ENCODE results near the gene SVEP1.

Gene SVEP1

DNA sequence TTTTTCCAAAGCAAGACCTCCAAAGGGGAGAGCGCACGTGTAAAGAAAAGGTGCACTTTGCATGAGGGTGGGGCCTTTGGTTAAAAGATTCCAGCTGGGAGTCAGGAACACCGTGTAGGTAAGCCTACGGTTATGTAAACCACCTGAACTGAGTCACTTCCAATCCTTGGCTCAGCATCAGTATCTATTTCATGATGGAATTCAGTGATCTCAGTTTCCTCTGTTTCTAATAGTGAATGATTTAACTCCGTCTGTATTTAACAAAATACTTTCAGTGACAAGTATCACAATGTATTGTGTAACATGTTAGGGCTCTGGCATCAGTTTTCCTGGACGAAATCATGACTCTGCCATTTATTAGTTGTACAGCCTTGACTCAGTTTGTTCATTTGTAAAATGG, 1.3 kb upstream of the SVEP1 start:
- Histone ChIP-seq H3K4ac (ENCODE audit: low read length) (no peak overlapping the region), H4K91ac (ENCODE audit: low read depth, low read length, poor library complexity) (no peak overlapping the region), H2BK15ac (ENCODE audit: low read length) (no peak overlapping the region), H3K9me3 (replicated peaks in 1 of 2; ENCODE audit: control insufficient read depth in 2 of 2, insufficient read depth in 1 of 2, low read depth in 1 of 2, low read length in 2 of 2) (peaks cover 0 to 4% of the 10 kb centered on the region in 2 donors), H3K27ac (replicated peaks; ENCODE audit: low read length) (no peak overlapping the region), H3K4me3 (ENCODE audit: low read length in 2 of 2) (no peak overlapping the region), H2AK5ac (ENCODE audit: low read depth, low read length) (no peak overlapping the region), H2BK120ac (ENCODE audit: low read depth, low read length) (no peak overlapping the region), H2BK12ac (ENCODE audit: low read length) (no peak overlapping the region), H3K9ac (ENCODE audit: low read depth, low read length, poor library complexity) (no peak overlapping the region), H3K14ac (ENCODE audit: low read length) (no peak overlapping the region), H3K79me1 (ENCODE audit: low read depth, low read length) (no peaks in the 10 kb centered on the region), H2BK5ac (ENCODE audit: low read length) (no peak overlapping the region), H3K4me2 (ENCODE audit: insufficient read depth, low read length, poor library complexity, severe bottlenecking) (no peak overlapping the region), H3K36me3 (replicated peaks in 1 of 2; ENCODE audit: control insufficient read depth in 2 of 2, insufficient read depth in 2 of 2, low read length in 2 of 2) (no peaks in the 10 kb centered on the region), H3K4me1 (ENCODE audit: control insufficient read depth in 2 of 2, insufficient read depth in 1 of 2, low read depth in 1 of 2, low read length in 2 of 2) (peaks cover 1 to 4% of the 10 kb centered on the region in 2 donors), H3K18ac (ENCODE audit: low read length) (no peak overlapping the region), H3K27me3 (ENCODE audit: control insufficient read depth in 3 of 3, insufficient read depth in 3 of 3, low read depth in 1 of 3, low read length in 3 of 3) (peaks cover 0 to 38% (median 17%) of the 10 kb centered on the region in 3 experiments), H4K8ac (ENCODE audit: low read depth, low read length) (no peak overlapping the region), H3K23ac (ENCODE audit: low read depth, low read length, poor library complexity) (no peak overlapping the region), H2AFZ (ENCODE audit: low read length) (no peak overlapping the region)
- no peak for DNase-seq (ENCODE audit: low spot score)
- no CpG with 5 or more reads among the region's 6 CpGs for WGBS, 2 donors (ENCODE audit: extremely low coverage in 2 of 2, insufficient read length in 2 of 2, insufficient replicate concordance in 1 of 2)

DNA sequence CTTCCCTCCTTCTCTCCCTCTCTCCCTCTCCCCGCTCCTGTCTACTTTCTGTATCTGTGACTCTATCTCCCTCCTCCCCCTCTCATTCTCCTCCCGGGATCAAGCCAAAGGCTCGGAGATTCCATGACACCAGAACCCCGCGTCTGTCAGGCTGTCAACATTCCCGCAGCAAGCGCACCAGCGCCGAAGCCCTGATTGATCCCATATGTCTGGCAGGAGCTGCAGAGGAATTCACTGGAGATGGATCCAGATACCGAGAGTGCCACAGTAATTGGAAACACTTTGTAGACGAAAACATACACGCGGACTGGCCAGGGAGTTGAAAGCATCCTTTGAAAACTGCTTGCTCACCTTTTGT, 300 bp upstream of the SVEP1 start:
- Histone ChIP-seq H3K9ac (ENCODE audit: low read depth, low read length, poor library complexity) (no peak overlapping the region), H4K8ac (ENCODE audit: low read depth, low read length) (no peak overlapping the region), H2BK5ac (ENCODE audit: low read length) (no peak overlapping the region), H3K79me1 (ENCODE audit: low read depth, low read length) (no peaks in the 10 kb centered on the region), H3K4me1 (ENCODE audit: control insufficient read depth in 2 of 2, insufficient read depth in 1 of 2, low read depth in 1 of 2, low read length in 2 of 2) (peaks cover 1 to 4% of the 10 kb centered on the region in 2 donors), H3K4me2 (ENCODE audit: insufficient read depth, low read length, poor library complexity, severe bottlenecking) (peak overlapping the region; percentile 96), H3K9me3 (replicated peaks in 1 of 2; ENCODE audit: control insufficient read depth in 2 of 2, insufficient read depth in 1 of 2, low read depth in 1 of 2, low read length in 2 of 2) (peaks cover 0 to 4% of the 10 kb centered on the region in 2 donors), H2BK120ac (ENCODE audit: low read depth, low read length) (no peak overlapping the region), H3K4ac (ENCODE audit: low read length) (no peak overlapping the region), H3K23ac (ENCODE audit: low read depth, low read length, poor library complexity) (no peak overlapping the region), H3K4me3 (ENCODE audit: low read length in 2 of 2) (peak overlapping the region; percentile 56 to 79), H2BK12ac (ENCODE audit: low read length) (no peak overlapping the region), H2AFZ (ENCODE audit: low read length) (peak overlapping the region; percentile 95), H3K18ac (ENCODE audit: low read length) (no peak overlapping the region), H3K27me3 (ENCODE audit: control insufficient read depth in 3 of 3, insufficient read depth in 3 of 3, low read depth in 1 of 3, low read length in 3 of 3) (peaks cover 0 to 38% (median 17%) of the 10 kb centered on the region in 3 experiments), H3K14ac (ENCODE audit: low read length) (no peak overlapping the region), H2AK5ac (ENCODE audit: low read depth, low read length) (no peak overlapping the region), H4K91ac (ENCODE audit: low read depth, low read length, poor library complexity) (no peak overlapping the region), H3K36me3 (replicated peaks in 1 of 2; ENCODE audit: control insufficient read depth in 2 of 2, insufficient read depth in 2 of 2, low read length in 2 of 2) (no peaks in the 10 kb centered on the region), H2BK15ac (ENCODE audit: low read length) (no peak overlapping the region), H3K27ac (replicated peaks; ENCODE audit: low read length) (no peak overlapping the region)
- DNase-seq (ENCODE audit: low spot score): peak; percentile 45
- no CpG with 5 or more reads among the region's 13 CpGs for WGBS, 2 donors (ENCODE audit: extremely low coverage in 2 of 2, insufficient read length in 2 of 2, insufficient replicate concordance in 1 of 2)

DNA sequence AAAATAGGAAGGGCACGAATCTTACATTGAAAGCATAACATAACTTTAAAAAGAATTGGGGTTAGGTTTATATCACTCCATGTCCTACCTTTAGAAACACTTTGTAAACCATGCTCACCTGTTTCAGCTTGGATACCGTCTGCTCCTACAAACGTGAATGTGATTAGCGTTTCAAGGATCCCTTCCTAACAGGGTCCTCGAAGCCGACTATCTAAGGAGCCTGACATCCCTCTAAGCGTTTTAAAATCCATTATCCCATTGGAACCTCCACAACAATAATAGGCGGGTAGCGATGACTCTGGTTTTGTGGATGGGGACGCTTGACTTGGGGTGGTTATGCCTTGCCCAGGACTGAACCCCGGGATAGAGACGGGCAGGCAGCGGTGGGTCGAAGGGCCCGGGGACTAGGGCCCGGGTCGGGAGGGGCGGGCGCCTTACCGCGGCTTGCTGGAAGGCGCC, 937 bp downstream of the SVEP1 start:
- H2BK120ac ChIP-seq (ENCODE audit: low read depth, low read length): no peak overlapping the region
- H2AK5ac ChIP-seq (ENCODE audit: low read depth, low read length): no peak overlapping the region
- H4K8ac ChIP-seq (ENCODE audit: low read depth, low read length): no peak overlapping the region
- H2BK15ac ChIP-seq (ENCODE audit: low read length): peak overlapping the region; percentile 11
- peaks cover 0 to 38% (median 17%) of the 10 kb centered on the region in 3 experiments for H3K27me3 ChIP-seq (ENCODE audit: control insufficient read depth in 3 of 3, insufficient read depth in 3 of 3, low read depth in 1 of 3, low read length in 3 of 3)
- peak overlapping the region; percentile 56 to 79 for H3K4me3 ChIP-seq (ENCODE audit: low read length in 2 of 2)
- peak overlapping the region; percentile 82 for H3K9ac ChIP-seq (ENCODE audit: low read depth, low read length, poor library complexity)
- H2BK12ac ChIP-seq (ENCODE audit: low read length): no peak overlapping the region
- H3K27ac ChIP-seq (replicated peaks; ENCODE audit: low read length): no peak overlapping the region
- H3K14ac ChIP-seq (ENCODE audit: low read length): peak overlapping the region; percentile 98
- H3K79me1 ChIP-seq (ENCODE audit: low read depth, low read length): no peaks in the 10 kb centered on the region
- H4K91ac ChIP-seq (ENCODE audit: low read depth, low read length, poor library complexity): no peak overlapping the region
- H3K23ac ChIP-seq (ENCODE audit: low read depth, low read length, poor library complexity): no peak overlapping the region
- H3K9me3 ChIP-seq (replicated peaks in 1 of 2; ENCODE audit: control insufficient read depth in 2 of 2, insufficient read depth in 1 of 2, low read depth in 1 of 2, low read length in 2 of 2): peaks cover 0 to 4% of the 10 kb centered on the region in 2 donors
- no CpG with 5 or more reads among the region's 22 CpGs for WGBS, 2 donors (ENCODE audit: extremely low coverage in 2 of 2, insufficient read length in 2 of 2, insufficient replicate concordance in 1 of 2)
- no peak overlapping the region for H2BK5ac ChIP-seq (ENCODE audit: low read length)
- no peak overlapping the region for H3K4ac ChIP-seq (ENCODE audit: low read length)
- no peaks in the 10 kb centered on the region for H3K36me3 ChIP-seq (replicated peaks in 1 of 2; ENCODE audit: control insufficient read depth in 2 of 2, insufficient read depth in 2 of 2, low read length in 2 of 2)
- H3K4me2 ChIP-seq (ENCODE audit: insufficient read depth, low read length, poor library complexity, severe bottlenecking): peak overlapping the region; percentile 96
- peak overlapping the region; percentile 95 for H3K18ac ChIP-seq (ENCODE audit: low read length)
- H2AFZ ChIP-seq (ENCODE audit: low read length): peak overlapping the region; percentile 95
- peaks cover 1 to 4% of the 10 kb centered on the region in 2 donors for H3K4me1 ChIP-seq (ENCODE audit: control insufficient read depth in 2 of 2, insufficient read depth in 1 of 2, low read depth in 1 of 2, low read length in 2 of 2)
- DNase-seq (ENCODE audit: low spot score): no peak

DNA sequence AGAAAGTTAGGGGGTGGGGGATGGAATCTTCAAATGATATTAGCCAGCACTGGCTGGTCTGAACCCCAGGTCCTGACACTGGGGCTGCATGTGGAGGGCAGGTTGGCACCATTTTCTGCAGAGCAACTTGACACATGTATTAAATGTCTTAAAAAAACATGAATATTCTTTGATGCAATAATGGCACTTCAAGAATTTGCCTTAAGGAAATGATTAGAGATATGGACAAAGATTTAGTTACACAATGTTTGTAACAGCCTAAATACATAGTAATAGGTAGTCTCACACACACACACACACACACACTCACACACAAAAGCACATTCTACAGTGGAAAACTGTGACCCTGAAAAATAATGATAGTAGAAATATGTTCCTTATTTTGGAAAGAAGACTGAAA, 3.6 kb downstream of the SVEP1 start:
- Histone ChIP-seq H4K91ac (ENCODE audit: low read depth, low read length, poor library complexity) (no peak overlapping the region), H3K79me1 (ENCODE audit: low read depth, low read length) (no peaks in the 10 kb centered on the region), H3K9ac (ENCODE audit: low read depth, low read length, poor library complexity) (no peak overlapping the region), H3K18ac (ENCODE audit: low read length) (no peak overlapping the region), H2BK15ac (ENCODE audit: low read length) (no peak overlapping the region), H4K8ac (ENCODE audit: low read depth, low read length) (no peak overlapping the region), H3K9me3 (replicated peaks in 1 of 2; ENCODE audit: control insufficient read depth in 2 of 2, insufficient read depth in 1 of 2, low read depth in 1 of 2, low read length in 2 of 2) (peaks cover 0 to 4% of the 10 kb centered on the region in 2 donors), H3K4me2 (ENCODE audit: insufficient read depth, low read length, poor library complexity, severe bottlenecking) (no peak overlapping the region), H3K4me3 (ENCODE audit: low read length in 2 of 2) (no peak overlapping the region), H3K27me3 (ENCODE audit: control insufficient read depth in 3 of 3, insufficient read depth in 3 of 3, low read depth in 1 of 3, low read length in 3 of 3) (peaks cover 0 to 25% (median 17%) of the 10 kb centered on the region in 3 experiments), H3K14ac (ENCODE audit: low read length) (no peak overlapping the region), H2BK5ac (ENCODE audit: low read length) (no peak overlapping the region), H2AFZ (ENCODE audit: low read length) (no peak overlapping the region), H3K27ac (replicated peaks; ENCODE audit: low read length) (no peak overlapping the region), H3K36me3 (replicated peaks in 1 of 2; ENCODE audit: control insufficient read depth in 2 of 2, insufficient read depth in 2 of 2, low read length in 2 of 2) (no peaks in the 10 kb centered on the region), H2BK12ac (ENCODE audit: low read length) (no peak overlapping the region), H2AK5ac (ENCODE audit: low read depth, low read length) (no peak overlapping the region), H3K4ac (ENCODE audit: low read length) (no peak overlapping the region), H3K4me1 (ENCODE audit: control insufficient read depth in 2 of 2, insufficient read depth in 1 of 2, low read depth in 1 of 2, low read length in 2 of 2) (peaks cover 4 to 5% of the 10 kb centered on the region in 2 donors), H3K23ac (ENCODE audit: low read depth, low read length, poor library complexity) (no peak overlapping the region), H2BK120ac (ENCODE audit: low read depth, low read length) (no peak overlapping the region)
- DNase-seq (ENCODE audit: low spot score): no peak
